Lower leg skin (tissue), 3 donors: ENCODE results near the gene EDC3.

Source experiments
- CTCF ChIP-seq, 3 donors: fragments of 450-650 bp; IDR thresholded peaks; one replicate each; pipeline ENCODE4 v1.5.1; 2016; ENCODE audit warnings: antibody characterized with exemption in 3 of 3, mild to moderate bottlenecking in 3 of 3, moderate library complexity in 2 of 3
- POLR2A ChIP-seq, 2 donors: fragments of 450-650 bp; IDR thresholded peaks; one replicate each; pipeline ENCODE4 v1.6.1; 2016 to 2017; ENCODE audit warnings: antibody characterized with exemption in 2 of 2, mild to moderate bottlenecking in 1 of 2, moderate library complexity in 1 of 2

DNA sequence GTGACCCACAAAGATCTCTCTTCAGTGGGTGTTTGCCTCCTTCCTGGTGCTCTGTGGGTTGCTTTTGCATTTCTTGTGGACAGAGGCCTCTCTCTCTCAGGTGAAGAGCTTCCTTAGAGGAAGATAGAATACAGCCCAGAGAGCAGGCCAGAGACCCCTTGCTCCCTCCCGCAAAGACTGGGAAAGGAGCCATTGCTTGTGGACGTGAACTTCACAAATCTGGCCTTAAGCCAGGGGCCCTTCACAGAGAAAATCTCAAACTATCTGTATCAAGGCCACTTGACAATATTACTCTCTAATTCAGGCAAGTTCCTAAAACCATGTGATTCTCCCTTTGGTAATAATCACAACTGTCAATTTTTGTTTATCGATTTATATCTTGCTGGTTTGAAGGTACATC, 110.6 kb downstream of the EDC3 start:
- TF ChIP-seq CTCF (IDR thresholded peaks at IDR 0.05) (no peak), POLR2A (IDR thresholded peaks at IDR 0.05) (no peak)
